Loucy (cell line): ENCODE data around the gene SLC30A9.

Source experiments
- H2AFZ ChIP-seq: fragments of 200-600 bp; sonication (generic); 2 replicates; pipeline ENCODE4 v1.6.0; 2016; ENCODE audit warnings: antibody characterized with exemption, mild to moderate bottlenecking, low read length, moderate library complexity
- H3F3A ChIP-seq: fragments of 200-600 bp; 2 replicates; pipeline ENCODE4 v1.6.0; 2016; ENCODE audit warnings: antibody characterized with exemption, low read depth, mild to moderate bottlenecking
- H3K27me3 ChIP-seq: fragments of 200-600 bp; sonication (generic); 2 replicates; pipeline ENCODE4 v1.6.1; 2014; ENCODE audit warnings: low read length, mild to moderate bottlenecking; ENCODE audit not compliant: insufficient read depth, poor library complexity, severe bottlenecking
- H3K36me3 ChIP-seq: fragments of 200-600 bp; sonication (generic); 2 replicates; pipeline ENCODE4 v1.6.1; 2016; ENCODE audit warnings: low read length; ENCODE audit not compliant: insufficient read depth
- H3K4me1 ChIP-seq: fragments of 200-600 bp; sonication (generic); 2 replicates; pipeline ENCODE4 v1.5.1; 2014; ENCODE audit warnings: low read length, mild to moderate bottlenecking; ENCODE audit not compliant: insufficient read depth, poor library complexity, severe bottlenecking
- H3K4me2 ChIP-seq: fragments of 200-600 bp; sonication (generic); 2 replicates; pipeline ENCODE4 v1.6.0; 2014; ENCODE audit warnings: antibody characterized with exemption, low read length, low read depth, mild to moderate bottlenecking; ENCODE audit not compliant: poor library complexity, severe bottlenecking
- H3K4me3 ChIP-seq: fragments of 200-600 bp; sonication (generic); 2 replicates; pipeline ENCODE4 v1.5.1; 2014; ENCODE audit warnings: low read length, mild to moderate bottlenecking, mixed read lengths; ENCODE audit not compliant: poor library complexity, severe bottlenecking
- H3K79me2 ChIP-seq: fragments of 200-600 bp; sonication (generic); 2 replicates; pipeline ENCODE4 v1.6.1; 2014; ENCODE audit warnings: low read length; ENCODE audit not compliant: insufficient read depth
- H3K9ac ChIP-seq: fragments of 200-600 bp; sonication (generic); 2 replicates; pipeline ENCODE4 v1.6.0; 2014; ENCODE audit warnings: mild to moderate bottlenecking, low read depth, low read length, moderate library complexity; ENCODE audit not compliant: poor library complexity, severe bottlenecking
- H3K9me2 ChIP-seq: fragments of 200-600 bp; sonication (generic); replicated peaks from 2 replicates; pipeline ENCODE4 v1.6.1; 2016; ENCODE audit warnings: low read depth, low read length, mixed read lengths
- H3K9me3 ChIP-seq: fragments of 200-600 bp; sonication (generic); 2 replicates; pipeline ENCODE4 v1.6.1; 2014; ENCODE audit warnings: mild to moderate bottlenecking, antibody characterized with exemption, low read length, low read depth; ENCODE audit not compliant: insufficient read depth
- H4K20me1 ChIP-seq: fragments of 200-600 bp; sonication (generic); 2 replicates; pipeline ENCODE4 v1.6.0; 2014; ENCODE audit warnings: antibody characterized with exemption, low read length, mild to moderate bottlenecking; ENCODE audit not compliant: insufficient read depth, poor library complexity, severe bottlenecking
- EZH2phosphoT487 ChIP-seq: fragments of 200-600 bp; IDR thresholded peaks from 2 replicates; pipeline ENCODE4 v1.6.1; 2018; ENCODE audit warnings: antibody characterized with exemption, mild to moderate bottlenecking, moderate library complexity, borderline replicate concordance
- TF ChIP-seq, protein P1 (sequence below): fragments of 200-600 bp; sonication (generic); conservative IDR thresholded peaks from 2 replicates; pipeline ENCODE4 v1.5.1; 2014; ENCODE audit warnings: mild to moderate bottlenecking, antibody characterized with exemption, low read length

SLC30A9 gene

DNA sequence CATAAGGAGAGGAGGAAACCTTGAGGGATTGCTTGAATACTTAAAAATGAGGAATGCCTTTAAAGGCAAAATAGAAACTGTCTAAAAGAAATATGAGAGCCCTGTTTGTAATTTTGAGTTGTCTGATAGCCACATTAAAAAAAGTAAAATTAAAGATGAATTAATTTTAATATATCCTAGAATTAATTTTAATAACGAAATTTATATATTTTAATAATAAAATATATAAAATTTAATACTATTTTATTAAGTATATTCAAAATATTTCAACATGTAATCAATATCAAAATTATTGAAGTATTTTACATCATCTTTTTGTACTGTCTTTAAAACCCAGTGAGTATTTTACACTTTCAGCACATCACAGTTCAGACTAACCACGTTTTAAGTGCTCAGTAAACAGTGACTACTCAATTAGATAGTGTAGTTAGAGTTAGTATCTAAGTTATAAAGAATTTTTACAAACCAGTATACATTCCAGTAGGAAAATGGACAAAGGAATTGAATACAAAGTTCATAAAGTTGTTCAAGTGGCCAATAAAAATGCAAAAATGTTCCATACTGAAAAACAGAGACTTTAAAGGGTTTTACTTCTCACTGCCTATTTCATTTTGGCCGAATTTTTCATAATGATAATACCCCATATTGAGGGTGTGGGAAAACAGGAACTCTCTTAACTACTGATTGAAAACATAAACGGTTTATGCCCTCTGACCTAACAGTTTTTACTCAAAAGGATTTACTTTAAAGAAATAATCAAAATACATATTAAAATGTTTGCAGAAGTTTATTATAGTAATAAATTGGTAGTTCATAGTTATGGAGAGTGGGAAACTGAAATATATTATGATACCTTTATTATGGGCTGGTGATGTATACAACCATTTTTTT, 2.9 kb downstream of the SLC30A9 start:
- Histone ChIP-seq H3K36me3 (no peaks in the 10 kb centered on the region), H3F3A (no peaks in the 10 kb centered on the region), H3K4me3 (peak overlapping the region; percentile 91), H3K9me2 (no peaks in the 10 kb centered on the region), H3K4me2 (peak overlapping the region; percentile 84), H3K9ac (peak overlapping the region; percentile 20), H2AFZ (no peak overlapping the region), H3K4me1 (peaks cover 32% of the 10 kb centered on the region), H3K9me3 (no peaks in the 10 kb centered on the region), H4K20me1 (peaks cover 11% of the 10 kb centered on the region), H3K27me3 (no peaks in the 10 kb centered on the region), H3K79me2 (peaks cover 36% of the 10 kb centered on the region)
- TF ChIP-seq, protein P1, sequence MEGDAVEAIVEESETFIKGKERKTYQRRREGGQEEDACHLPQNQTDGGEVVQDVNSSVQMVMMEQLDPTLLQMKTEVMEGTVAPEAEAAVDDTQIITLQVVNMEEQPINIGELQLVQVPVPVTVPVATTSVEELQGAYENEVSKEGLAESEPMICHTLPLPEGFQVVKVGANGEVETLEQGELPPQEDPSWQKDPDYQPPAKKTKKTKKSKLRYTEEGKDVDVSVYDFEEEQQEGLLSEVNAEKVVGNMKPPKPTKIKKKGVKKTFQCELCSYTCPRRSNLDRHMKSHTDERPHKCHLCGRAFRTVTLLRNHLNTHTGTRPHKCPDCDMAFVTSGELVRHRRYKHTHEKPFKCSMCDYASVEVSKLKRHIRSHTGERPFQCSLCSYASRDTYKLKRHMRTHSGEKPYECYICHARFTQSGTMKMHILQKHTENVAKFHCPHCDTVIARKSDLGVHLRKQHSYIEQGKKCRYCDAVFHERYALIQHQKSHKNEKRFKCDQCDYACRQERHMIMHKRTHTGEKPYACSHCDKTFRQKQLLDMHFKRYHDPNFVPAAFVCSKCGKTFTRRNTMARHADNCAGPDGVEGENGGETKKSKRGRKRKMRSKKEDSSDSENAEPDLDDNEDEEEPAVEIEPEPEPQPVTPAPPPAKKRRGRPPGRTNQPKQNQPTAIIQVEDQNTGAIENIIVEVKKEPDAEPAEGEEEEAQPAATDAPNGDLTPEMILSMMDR: no peak
- no peak for TF ChIP-seq EZH2phosphoT487

DNA sequence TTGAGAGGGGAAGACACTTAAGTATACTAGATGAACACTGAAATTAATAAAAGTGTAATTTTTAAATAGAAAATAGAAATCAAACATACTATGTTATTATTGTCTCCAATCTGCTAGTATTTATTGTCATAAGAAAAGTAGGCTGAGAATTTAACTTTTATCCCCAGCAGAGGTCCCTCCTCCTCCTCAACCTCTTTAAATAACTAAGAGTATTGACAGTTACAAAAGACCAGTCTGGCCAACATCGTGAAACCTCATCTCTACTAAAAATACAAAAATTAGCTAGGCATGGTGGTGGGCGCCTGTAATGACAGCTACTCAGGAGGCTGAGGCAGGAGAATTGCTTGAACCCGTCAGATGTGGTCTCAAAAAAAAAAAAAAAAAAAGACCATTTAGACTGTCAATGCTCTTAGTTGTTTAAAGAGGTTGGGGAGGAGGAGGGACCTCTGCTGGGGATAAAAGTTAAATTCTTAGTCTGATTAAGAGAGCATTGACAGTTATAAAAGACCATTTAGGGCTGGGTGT, 4.2 kb downstream of the SLC30A9 start:
- Histone ChIP-seq H3K9me3 (no peaks in the 10 kb centered on the region), H3F3A (no peaks in the 10 kb centered on the region), H3K9ac (no peak overlapping the region), H3K9me2 (no peaks in the 10 kb centered on the region), H2AFZ (no peak overlapping the region), H3K27me3 (no peaks in the 10 kb centered on the region), H3K36me3 (no peaks in the 10 kb centered on the region), H3K4me2 (peak overlapping the region; percentile 23), H3K4me1 (peaks cover 27% of the 10 kb centered on the region), H3K79me2 (peaks cover 33% of the 10 kb centered on the region), H3K4me3 (no peak overlapping the region), H4K20me1 (peaks cover 11% of the 10 kb centered on the region)
- TF ChIP-seq EZH2phosphoT487: no peak
- TF ChIP-seq, protein P1: peak; percentile 34; the same call in 1 of the 2 replicates

- H2AFZ ChIP-seq: no peak overlapping the region
- H3K4me3 ChIP-seq: no peak overlapping the region
- H3K4me2 ChIP-seq: no peak overlapping the region
- no peak overlapping the region for H3K9ac ChIP-seq
- H3K4me1 ChIP-seq: no peaks in the 10 kb centered on the region
- H3K79me2 ChIP-seq: peaks cover 4% of the 10 kb centered on the region; the same call in 1 of the 2 replicates
- no peak for TF ChIP-seq EZH2phosphoT487
- TF ChIP-seq, protein P1: no peak
- no peaks in the 10 kb centered on the region for H3K9me3 ChIP-seq
- H3K36me3 ChIP-seq: no peaks in the 10 kb centered on the region
- no peaks in the 10 kb centered on the region for H3F3A ChIP-seq
- no peaks in the 10 kb centered on the region for H3K9me2 ChIP-seq
- H4K20me1 ChIP-seq: no peaks in the 10 kb centered on the region
- H3K27me3 ChIP-seq: no peaks in the 10 kb centered on the region
Measured at GRCh38 chr4:41998019-41998418, 7.7 kb downstream of the SLC30A9 start.
